ENCODE data around the gene CACNA1A.

The CACNA1A gene

DNA sequence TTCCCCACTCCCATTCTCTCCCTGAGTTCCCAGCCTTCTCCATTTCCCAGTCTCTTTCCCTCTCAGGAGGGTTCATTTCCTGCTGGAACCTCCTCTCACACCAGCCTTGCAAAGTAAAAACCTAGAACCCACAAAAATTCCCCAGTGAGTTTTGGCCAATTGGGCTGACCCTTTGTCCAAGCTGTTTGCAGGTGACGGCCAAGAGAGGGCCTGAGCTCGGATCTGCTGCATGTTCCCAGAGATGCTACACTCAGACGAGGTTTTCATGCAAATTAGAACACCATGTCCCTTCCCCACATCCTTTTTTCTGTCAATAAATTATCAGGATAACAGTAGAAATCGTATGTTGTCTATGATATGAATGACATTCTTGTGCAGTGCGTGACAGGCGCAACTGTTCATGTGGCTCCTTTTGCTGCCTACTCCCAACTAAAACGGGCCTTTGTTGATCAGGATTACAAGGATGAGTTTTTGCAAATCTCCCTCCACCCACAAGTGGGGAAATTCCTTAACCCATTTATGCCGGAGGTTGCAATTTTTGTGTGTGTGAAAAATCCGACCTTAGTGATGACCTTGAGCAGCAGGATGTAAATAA is 149.5 kb downstream of the CACNA1A start:
- no peak for DNase-seq

DNA sequence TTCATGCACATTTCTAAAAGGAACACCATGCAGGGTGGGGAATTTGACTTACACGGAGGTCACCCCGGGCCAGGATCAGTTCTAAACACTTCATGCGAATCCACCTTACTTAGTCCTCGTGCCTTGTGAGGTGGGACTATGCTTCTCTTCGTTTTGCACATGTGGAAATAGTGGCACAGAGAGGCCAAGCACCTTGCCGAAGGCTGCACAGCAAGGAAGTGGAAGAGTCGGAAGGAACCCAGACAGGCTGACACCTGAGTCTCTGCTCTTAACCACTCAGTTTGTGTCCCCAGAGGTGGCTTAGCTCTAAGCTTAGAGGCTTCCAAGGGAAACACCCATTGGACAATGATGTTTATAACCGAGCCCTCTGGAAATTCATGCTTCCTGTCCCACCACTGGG is 150.1 kb downstream of the CACNA1A start:
- DNase-seq: no peak

DNA sequence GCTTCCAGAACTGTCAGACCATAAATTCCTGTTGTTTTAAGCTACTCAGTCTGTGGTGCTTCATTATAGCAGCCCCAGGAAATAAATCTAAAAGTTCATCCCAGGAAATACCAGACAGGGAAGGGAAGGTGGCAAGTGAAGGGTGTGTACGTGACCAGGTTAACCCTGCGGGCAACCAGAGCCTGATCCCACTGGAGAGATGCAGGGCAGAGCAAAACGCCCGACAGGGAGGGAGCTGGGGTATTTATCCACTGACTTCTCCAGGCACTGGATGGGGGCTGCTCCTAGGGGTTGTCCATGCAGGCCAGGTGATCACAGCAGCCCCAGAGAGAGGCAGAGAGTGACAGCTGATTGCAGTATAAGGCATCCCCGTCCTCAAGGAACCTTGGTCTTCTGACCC is 150.9 kb downstream of the CACNA1A start:
- DNase-seq: no peak

DNA sequence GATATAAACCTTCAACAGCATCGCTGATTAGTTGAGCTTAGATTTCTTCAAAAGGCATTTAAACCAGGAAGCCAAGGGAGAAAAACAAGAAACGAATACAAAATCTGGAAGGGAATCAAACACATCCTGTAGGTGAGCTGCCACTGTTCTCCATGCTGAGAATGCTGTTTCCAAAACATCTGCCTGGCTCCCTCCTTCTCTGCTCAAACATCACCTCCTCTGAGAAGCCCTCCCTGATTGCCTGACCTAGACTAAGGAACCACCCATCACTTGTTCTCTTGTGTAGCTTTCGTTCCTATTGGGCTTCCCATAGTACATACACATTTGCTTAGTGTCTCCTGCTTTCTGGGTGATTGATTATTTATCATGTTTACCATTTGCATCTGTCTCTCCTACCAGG is 152.7 kb downstream of the CACNA1A start:
- no peak for DNase-seq

DNA sequence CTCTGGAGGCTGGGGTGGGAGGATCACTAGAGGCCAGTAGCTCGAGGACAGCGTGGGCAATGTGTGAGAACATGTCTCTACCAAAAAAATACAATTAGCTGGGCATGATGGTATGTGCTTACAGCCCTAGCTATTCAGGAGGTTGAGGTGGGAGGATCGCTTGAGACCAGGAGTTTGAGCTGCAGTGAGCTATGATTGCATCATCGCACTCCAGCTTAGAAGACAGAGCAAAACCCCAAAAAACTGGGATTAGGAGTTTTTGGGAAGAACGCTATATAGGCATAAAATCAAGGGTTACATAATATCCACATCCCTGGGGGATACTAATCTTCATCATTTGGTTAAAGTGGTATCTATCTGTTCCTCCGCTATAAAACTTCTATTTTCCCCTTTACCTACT is 155.5 kb downstream of the CACNA1A start:
- no peak for DNase-seq

DNA sequence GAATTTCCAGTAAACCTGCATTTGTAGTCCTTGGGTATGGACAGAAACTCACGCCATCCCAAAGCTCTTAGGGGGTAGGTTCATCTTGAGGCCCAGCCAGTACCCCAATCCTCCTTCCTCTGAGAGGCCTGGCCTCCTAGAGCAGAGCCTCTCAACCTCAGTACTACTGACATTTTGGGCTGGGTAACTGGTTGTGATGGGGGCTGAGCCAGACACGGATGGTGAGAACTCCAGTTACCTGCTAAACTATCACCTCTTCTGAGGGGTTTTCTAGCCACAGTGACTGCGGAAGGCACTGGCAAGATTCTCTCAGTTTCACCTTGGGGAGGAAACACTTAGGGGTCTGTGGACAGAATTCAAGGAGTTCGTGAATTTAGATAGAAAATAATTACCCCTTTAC is 156.2 kb downstream of the CACNA1A start:
- no peak for DNase-seq

DNA sequence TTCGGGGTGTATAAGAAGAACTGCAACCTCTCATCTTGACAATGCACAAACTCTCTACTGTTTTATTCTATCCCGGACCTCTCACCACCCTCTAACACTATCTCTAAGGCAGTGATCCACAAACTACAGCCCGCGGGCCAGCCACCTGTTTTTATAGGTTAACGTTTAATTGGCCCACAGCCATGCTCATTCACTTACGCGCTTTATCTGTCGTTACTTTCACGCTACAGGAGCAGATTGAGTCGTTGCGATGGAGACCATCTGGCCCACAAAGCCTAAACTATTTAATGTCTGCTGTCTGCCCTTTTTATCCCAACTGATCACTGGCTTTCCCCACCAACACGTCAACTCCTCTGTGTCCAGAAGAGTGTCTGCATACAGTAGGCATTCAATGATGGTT is 158.9 kb downstream of the CACNA1A start:
- DNase-seq: no peak

DNA sequence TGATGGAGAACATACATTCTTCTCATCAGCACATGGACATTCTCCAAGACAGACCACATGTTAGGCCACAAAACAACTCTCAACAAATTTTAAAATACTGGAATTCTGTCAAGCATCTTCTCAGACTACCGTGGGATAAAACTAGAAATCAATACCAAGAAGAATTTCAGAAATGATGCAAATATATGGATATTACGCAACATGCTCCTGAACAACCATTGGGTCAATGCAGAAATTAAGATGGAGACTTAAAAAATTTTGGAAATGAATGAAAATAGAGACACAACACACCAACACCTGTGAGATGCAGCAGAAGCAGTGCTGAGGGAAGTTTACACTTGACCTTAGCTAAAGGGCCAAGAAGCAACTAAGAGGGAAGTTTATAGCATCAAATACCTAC is 162.8 kb downstream of the CACNA1A start:
- no peak for DNase-seq

DNA sequence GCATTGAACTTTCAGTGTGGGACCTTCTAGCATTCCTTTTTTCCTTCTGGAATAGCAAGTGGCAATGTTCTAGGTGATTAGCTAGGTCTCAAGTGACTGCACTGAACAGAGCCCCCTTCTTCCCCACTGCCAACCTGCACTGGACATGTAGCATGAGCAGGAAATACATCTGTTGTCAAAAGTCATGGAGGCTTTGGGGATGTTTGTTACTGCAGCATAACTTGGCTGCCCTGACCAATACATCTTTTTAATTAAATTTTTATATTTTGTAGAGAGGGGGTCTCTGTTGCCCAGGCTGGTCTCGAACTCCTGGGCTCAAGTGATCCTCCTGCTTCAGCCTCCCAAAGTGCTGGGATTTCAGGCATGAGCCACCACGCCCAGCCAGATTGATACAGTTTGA is 163.6 kb downstream of the CACNA1A start:
- DNase-seq: no peak

DNA sequence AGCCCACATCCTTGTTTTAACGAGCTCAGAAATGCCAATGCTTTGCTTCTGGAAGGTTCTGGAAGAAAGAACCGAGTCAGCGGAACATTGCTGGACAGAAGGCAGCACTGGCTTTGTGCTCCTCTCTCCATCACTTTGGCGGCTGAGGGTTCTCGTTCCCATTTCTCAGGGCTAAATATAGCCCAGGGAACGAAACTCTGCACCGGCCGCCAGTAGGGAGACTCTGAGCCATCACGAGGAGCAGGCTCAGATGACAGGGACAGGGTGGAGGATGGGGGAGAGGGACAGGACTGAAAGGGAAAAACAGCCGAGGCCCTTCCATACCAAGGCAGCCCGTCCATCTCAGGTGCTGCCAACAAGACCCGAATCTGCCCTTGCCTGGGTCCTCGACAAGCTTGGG is 166.4 kb downstream of the CACNA1A start:
- no peak for DNase-seq

DNA sequence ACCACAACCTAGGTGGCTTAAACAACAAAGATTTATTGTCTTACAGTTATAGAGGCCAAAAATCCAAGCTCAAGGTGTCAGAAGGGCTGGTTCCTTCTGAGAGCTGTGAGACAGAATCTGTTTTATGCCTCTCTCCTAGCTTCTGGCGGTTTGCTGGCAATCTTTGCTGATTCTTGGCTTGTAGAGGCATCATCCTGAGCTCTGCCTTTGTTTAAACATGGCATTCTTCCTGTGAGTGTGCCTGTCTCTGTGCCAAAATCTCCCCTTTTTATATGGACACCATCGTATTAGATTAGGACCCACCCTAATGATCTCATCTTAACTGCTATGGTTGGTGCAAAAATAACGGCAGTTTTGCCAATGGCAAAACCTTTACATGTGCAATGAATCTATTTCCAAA is 169.1 kb downstream of the CACNA1A start:
- DNase-seq: no peak

DNA sequence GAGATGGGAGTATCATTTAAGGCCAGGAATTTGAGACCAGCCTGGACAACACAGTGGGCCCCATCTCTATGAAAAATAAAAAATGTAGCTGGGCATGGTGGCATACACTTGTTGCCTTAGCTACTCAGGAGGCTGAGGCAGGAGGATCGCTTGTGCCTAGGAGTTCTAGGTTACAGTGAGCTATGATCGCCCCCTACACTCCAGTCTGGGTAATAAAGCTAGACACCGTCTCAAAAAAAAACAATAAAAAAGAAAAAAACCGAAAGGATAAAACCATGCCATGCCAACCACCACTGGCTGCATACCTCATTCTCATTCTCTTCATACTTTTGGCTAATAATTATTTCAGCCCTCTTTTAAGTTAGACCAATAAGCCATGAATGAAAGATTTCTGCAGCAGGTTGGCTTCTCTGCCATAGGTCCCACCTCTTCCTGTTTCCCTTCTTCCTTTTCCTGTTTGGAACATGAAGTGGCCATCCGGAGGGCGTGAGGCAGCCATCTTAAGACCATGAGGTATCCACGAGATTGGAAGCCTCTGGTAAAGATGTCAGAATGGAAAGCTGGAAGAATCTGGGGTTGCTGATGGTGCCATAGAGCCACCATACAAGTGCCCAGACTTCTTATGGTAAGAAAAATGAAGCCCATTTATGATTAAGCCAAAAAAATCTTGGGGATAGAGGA is 171.3 kb downstream of the CACNA1A start:
- no peak for DNase-seq

DNA sequence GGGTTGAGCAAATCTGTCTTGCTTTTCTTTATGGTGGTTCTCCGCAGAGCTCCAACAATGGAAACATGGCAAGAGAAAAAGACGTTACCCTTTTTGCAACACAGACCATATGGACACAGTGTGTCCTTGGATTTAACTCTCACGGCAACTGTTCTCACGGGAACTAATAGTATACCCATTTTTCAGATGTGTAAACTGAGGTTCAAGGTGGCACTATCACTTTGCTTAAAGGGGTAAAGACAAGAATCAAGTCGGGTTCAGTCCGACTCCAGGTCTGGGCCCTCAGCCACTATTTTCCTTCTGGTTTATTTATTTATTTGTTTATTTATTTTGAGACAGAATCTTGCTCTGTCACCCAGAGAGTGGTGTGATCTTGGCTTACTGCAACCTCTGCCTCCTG is 176.0 kb downstream of the CACNA1A start:
- no peak for DNase-seq

DNA sequence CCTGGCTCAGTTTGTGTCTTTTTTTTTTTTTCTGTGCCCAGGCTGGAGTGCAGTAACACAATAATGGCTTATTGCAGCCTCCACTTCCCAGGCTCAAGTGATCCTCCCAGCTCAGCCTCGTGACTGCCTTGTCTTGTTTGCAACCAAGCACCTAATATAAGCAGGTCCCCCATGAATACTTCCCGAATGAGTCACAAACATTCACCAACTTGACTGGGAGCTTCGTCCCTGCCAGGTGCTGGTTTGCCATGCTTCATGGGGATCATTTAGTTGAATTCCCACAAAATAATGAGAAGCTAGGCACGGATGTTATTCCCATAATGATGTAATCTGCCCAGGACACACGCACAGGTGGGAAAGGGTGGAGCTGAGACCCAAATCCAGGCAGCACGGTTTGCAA is 176.5 kb downstream of the CACNA1A start:
- DNase-seq: no peak

DNA sequence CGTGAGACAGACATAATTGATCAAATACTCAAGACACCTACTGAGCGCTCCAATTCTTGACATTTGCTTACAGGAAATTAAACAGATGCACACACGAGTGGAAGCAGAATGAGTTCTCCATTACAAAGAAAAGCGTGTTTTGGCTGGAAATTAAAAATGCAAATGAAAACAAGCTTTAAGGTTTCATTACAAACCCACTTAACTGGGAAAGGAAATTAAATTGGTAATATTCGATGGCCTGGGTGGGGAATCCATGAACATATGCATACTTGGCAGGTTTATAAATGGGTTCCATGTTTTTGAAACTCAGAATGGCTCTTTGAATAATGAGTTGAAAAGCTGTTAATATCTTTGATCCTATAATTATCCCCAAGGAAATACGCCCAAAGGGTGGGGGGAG is 178.0 kb downstream of the CACNA1A start:
- no peak for DNase-seq

DNA sequence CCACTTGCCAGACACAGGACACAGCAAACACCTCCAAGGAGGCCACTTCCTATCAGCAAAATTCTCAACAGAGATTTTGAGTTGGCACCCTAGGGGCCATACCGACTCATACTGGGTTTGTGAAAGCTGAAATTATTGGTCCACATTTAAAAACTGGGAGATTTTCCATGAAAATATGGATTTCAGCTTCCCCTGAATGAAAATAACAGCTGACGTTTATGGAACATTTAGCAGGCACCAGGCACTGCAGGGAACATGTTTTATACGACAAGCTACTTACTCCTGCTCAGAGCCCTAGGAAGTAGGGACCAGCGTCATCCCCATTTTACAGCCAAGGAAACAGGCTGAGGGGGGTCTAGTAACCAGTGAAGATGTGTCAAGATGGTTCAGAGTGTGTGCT is 186.8 kb downstream of the CACNA1A start:
- no peak for DNase-seq

DNA sequence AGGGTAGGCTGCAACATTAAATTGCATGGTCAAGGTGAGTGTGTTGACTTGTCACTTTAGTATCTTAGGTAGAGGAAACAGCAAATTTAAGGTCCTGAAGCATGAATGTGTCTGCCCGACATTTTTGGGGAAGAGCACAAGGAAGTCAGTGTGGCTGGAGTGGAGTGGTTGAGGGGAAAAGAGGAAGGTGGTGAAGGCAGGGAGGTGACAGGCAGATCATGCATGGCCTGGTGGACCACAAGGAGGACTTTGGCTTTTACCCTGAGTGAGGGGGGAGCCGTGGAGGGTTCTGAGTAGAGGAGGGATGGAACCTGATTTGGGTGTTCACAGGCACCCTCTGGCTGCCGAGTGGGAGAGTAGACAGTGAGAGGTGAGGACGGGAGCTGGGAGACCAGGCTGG is 188.1 kb downstream of the CACNA1A start:
- no peak for DNase-seq

DNA sequence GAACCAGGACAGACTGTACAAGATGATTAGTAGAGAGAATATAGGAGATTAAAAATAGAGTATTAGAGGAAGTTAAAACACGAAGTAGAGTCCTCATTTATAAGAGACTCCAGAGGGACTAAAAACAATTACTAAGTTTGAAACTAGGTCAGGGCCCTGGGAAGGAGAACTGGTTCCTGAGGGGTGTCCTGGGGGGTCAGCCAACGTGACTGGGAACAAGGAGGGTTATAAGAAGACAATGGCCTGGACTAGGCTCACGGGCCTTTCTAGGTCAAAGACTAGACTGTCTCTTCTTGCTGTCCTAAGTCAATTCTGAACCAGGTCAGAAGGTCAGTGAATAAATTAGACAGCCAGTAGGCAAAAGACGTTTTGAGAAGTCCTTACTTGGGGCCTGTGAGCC is 190.8 kb downstream of the CACNA1A start:
- no peak for DNase-seq

DNA sequence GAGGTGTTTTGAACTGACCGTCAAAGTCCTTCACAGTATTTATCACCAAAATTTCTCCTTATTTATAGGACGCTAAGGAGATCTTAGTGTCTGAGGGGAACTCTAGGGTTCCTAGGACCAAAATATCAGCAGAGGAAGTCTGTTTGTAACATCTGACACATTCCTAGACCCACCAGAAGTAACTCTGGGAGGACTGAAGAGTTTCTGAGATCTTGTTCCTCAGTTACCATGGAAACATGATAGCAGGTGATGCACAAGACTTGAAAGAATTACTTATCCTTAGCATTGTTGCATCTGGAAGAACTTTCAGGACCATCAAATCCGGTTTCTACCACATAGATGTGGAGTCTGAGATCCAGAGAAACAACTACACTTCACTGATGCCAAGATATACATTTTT is 191.5 kb downstream of the CACNA1A start:
- DNase-seq: no peak

DNA sequence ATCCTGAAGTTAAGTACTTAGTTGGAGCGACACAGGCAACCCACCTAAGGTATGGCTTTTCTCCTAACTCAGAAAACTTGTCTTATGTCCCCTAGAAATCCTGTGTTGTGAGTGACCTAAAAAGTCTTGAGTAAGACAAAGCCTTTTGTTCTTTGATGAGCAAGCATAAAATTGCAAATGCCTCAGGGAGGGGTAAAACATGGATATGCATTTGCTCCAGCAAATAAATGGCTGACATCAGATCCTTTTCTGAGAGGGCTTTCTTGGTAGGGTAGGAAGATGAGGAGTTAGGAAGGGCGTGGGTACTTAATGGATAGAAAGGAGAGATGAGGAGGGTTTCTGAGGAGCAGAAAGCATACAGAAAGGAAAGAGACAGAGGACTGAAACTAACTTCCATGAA is 192.4 kb downstream of the CACNA1A start:
- no peak for DNase-seq

DNA sequence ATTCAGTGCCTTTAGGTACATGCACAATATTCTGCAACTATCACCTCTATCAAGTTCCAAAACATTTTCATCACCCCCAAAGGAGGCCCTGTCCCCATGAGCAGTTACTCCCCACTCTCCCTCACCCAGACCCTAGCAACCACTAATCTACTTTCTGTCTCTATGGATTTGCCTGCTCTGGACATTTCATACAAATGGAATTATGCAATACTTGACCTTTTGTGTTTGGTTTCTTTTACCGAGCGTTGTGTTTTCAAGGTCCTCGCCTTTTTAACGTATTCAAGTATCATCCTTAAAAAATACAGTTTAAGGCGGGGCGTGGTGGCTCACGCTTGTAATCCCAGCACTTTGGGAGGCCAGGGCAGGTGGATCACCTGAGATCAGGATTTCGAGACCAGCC is 196.4 kb downstream of the CACNA1A start:
- DNase-seq: no peak

DNA sequence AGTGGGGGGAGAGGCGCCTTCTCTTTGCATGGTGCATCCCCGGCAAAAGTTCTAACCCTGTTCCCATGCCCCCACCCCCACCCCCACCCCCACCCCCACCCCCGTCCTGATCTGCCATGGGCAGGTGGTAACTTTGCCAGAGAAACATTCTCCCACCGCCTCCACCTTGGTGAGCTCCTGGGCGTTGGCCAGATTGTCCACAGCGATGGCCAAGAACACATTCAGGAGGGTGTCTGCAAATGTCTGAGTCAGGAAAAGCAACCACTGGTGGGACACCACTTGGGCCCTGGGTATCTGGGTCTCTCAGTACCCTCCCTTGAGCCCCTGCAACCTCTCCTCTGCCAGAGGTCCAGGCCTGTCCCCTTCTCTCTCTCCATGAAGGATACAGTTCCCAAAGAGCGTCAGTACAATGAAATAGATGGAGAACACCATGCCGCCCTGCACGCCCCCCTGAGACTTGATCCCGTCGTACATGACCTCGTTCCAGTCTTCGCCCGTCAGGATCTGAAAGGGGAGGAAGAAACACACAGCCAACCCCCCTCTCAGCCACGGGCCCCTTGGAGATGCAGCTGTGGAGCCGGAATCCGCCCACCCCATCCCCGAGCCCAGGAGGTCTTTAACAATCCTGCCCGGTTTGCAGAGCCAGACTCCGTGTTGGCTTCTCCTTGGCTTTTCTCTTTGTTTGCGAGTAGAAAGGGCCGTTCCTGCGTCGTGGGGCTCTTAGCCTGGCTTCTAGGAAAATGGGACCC is 202.7 kb downstream of the CACNA1A start:
- no peak for DNase-seq

DNA sequence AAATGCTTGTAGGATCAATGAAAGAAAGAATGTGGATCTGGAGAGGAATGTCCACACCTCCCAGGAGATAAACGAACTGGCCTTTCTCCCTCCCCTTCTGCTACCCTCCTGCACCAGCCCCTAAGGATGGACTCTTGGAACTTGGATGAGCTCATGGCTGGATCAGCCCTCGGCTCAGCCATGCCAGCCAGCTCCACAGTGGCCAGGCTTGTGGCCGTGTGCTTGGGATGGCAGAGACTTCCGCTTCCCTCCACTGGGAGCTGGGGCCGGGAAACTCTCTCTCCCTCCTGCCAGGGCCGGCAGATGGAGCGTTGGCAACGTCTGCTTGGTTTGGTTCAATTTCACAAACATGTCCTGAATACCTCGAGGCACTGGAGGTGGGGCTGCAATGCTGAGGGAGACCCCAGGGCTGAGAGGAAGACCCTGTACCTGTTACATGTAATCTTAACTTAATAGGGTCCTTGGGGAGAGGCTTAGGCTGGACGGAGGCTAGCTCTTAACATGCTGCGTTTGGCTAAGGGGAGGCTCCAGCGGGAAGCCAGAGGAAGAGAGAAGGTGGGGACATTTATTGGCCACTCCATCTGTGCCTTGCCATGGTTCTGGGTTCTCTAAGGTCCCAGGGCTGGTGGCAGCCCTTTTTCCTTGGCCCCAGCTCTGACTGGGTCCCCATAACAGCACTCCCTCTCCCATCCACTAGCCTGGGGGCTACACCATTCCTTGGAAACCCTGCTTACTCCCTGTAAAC is 203.6 kb downstream of the CACNA1A start:
- no peak for DNase-seq

All from activated CD4-positive, alpha-beta T cell treated with anti-CD3 and anti-CD28 coated beads, Interleukin-2, amount 50 U/mL, for 1 hour (primary cell).